Body of pancreas (tissue), 4 donors: Measurements from ENCODE around the gene HSPD1. TPM values are rescaled to one million over a fixed set of nuclear protein-coding genes. Genes with fewer than 3 reads are reported as not detected.

Experiments
- ATAC-seq: fragments of 150-250 bp; one replicate; pipeline ENCODE4 v1.9.1; 2016
- DNase-seq, 4 donors: peaks; one replicate each; pipeline ENCODE4 v3.0.0-alpha.2; 2019
- H3K27ac ChIP-seq, 4 donors: fragments of 200-600 bp; sonication (generic); 1 replicate in 3 of 4; 2 replicates in 1 of 4; pipeline versions ENCODE4 v1.5.1 to v1.6.1; 2016 to 2019; ENCODE audit warnings: mild to moderate bottlenecking in 1 of 4, mixed read lengths in 1 of 4, moderate library complexity in 1 of 4
- H3K27me3 ChIP-seq, 2 donors: fragments of 200-600 bp; sonication (generic); one replicate each; pipeline ENCODE4 v1.6.0; 2016; ENCODE audit warnings: mild to moderate bottlenecking in 1 of 2
- H3K36me3 ChIP-seq, 2 donors: fragments of 200-600 bp; sonication (generic); replicated peaks in 1 of 2; 2 replicates each; pipeline ENCODE4 v1.5.1; 2016; ENCODE audit warnings: low read depth in 2 of 2; ENCODE audit not compliant: insufficient read depth in 1 of 2
- H3K4me1 ChIP-seq: fragments of 200-600 bp; sonication (generic); one replicate; pipeline ENCODE4 v1.6.0; 2016
- H3K4me3 ChIP-seq, 2 donors: fragments of 200-600 bp; sonication (generic); 1 replicate in 1 of 2; 2 replicates in 1 of 2; pipeline ENCODE4 v1.5.1; 2016 to 2019
- H3K9me3 ChIP-seq, 3 donors: fragments of 200-600 bp; sonication (generic); 1 replicate in 2 of 3; 2 replicates in 1 of 3; pipeline ENCODE4 v1.5.1; 2016
- CTCF ChIP-seq, 7 experiments: fragments of 450-650 bp in 4 of 7; fragments of 200-600 bp in 3 of 7; sonication (generic) in 3 of 7; IDR thresholded peaks; one replicate each; pipeline ENCODE4 v1.5.1; 2016 to 2019; ENCODE audit warnings: antibody characterized with exemption in 7 of 7
- POLR2A ChIP-seq, 3 donors: fragments of 450-650 bp; IDR thresholded peaks; one replicate each; pipeline ENCODE4 v1.6.1; 2016; ENCODE audit warnings: antibody characterized with exemption in 3 of 3, mild to moderate bottlenecking in 2 of 3
- WGBS, 2 donors: methylation state at CpG; one replicate each; pipeline ENCODE4 v1.1.5; 2017; 5-methylcytosine and 5-hydroxymethylcytosine counted together
- intact Hi-C: fragments of 100-400 bp; cut with DNase I; formaldehyde crosslinking; loops from one replicate; pipeline ENCODE4 v1.15.1; 2023
- total RNA-seq, 2 donors: library from RNA; depleted of rRNA; stranded (reverse); fragments of >200 nt; gene quantifications; one replicate each; pipeline ENCODE4 v1.1.0, GENCODE V29; 2016

HSPD1 gene
- total RNA-seq, 2 donors from 2014 or later: 81.4 to 117 TPM

DNA sequence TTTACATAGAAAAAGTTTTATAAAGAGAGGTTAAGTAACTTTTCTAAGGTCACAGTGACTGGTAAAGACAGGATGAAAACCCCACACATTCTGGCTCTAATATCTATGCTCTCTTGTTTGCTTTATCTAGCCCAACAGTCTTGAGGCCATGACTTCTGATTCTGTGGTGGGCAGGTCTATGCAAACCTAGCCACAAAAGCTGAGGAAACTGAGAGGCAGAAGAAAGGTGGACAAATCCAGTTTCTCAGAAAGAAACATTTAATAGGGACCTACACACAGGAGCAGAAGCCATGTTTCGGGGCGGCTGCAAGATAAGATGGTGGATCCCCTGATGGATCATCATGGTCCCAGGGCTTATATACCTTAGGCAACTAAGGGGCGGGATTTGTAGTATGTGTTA lies 21.8 kb downstream of the HSPD1 start:
- ATAC-seq: no peak
- no peak for DNase-seq
- Histone ChIP-seq H3K9me3 (no peaks in the 10 kb centered on the region), H3K4me1 (no peaks in the 10 kb centered on the region), H3K27ac (no peak overlapping the region), H3K27me3 (no peaks in the 10 kb centered on the region), H3K36me3 (peaks cover 13 to 29% of the 10 kb centered on the region in 2 donors), H3K4me3 (no peak overlapping the region)
- no peak for TF ChIP-seq POLR2A (IDR thresholded peaks at IDR 0.05)
- TF ChIP-seq CTCF (IDR thresholded peaks at IDR 0.05): no peak
- intact Hi-C loops: no loop called here
- WGBS, 2 donors: 88 to 100% methylated on average over 3 of the region's 3 CpGs

- H3K4me1 ChIP-seq: no peaks in the 10 kb centered on the region
- no peak for DNase-seq
- intact Hi-C loops: no loop called here
- TF ChIP-seq CTCF (IDR thresholded peaks at IDR 0.05) (no peak), POLR2A (IDR thresholded peaks at IDR 0.05) (no peak)
- H3K4me3 ChIP-seq: no peak overlapping the region
- H3K27me3 ChIP-seq: no peaks in the 10 kb centered on the region
- no peaks in the 10 kb centered on the region for H3K9me3 ChIP-seq
- no peak overlapping the region for H3K27ac ChIP-seq
- no peak for ATAC-seq
- H3K36me3 ChIP-seq: peaks cover 23 to 43% of the 10 kb centered on the region in 2 donors
- 91 to 96% methylated on average over 5 of the region's 5 CpGs for WGBS, 2 donors
These were observed 27.5 kb downstream of the HSPD1 start for GRCh38 chr2:197472166-197472565.

- ATAC-seq (no peak), DNase-seq (no peak)
- TF ChIP-seq POLR2A (IDR thresholded peaks at IDR 0.05) (no peak), CTCF (IDR thresholded peaks at IDR 0.05) (no peak)
- Histone ChIP-seq H3K9me3 (no peaks in the 10 kb centered on the region), H3K27me3 (no peaks in the 10 kb centered on the region), H3K27ac (no peak overlapping the region), H3K4me3 (no peak overlapping the region), H3K4me1 (peaks cover 3% of the 10 kb centered on the region), H3K36me3 (peaks cover 1 to 33% of the 10 kb centered on the region in 2 donors)
- 58 to 77% methylated on average over 1 of the region's 1 CpG for WGBS, 2 donors
- intact Hi-C loops: no loop called here
These were observed 35.5 kb downstream of the HSPD1 start for GRCh38 chr2:197464175-197464574.

DNA sequence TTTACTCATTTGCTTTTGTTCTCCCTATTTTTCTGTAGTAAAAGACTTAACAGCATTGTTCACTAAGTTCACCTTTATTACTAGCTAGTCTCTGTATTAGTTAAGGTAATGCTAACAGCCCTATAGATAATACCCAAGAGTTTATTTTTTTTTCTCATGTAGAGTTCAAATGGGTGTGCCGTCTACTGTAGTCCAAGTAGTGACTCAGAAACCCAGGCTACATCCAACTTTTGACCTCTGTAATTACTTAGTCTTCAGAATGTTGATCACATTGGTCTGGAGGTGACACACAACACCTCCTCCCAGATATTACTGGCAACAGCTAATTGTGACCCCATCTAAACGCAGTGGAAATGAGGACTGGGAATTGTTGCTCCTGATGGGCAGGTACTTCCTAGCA lies 38.6 kb downstream of the HSPD1 start:
- Histone ChIP-seq H3K27ac (no peak overlapping the region), H3K36me3 (peaks cover 0 to 21% of the 10 kb centered on the region in 2 donors), H3K4me3 (no peak overlapping the region), H3K27me3 (no peaks in the 10 kb centered on the region), H3K4me1 (peaks cover 13% of the 10 kb centered on the region), H3K9me3 (no peaks in the 10 kb centered on the region)
- TF ChIP-seq CTCF (IDR thresholded peaks at IDR 0.05): no peak
- no peak for TF ChIP-seq POLR2A (IDR thresholded peaks at IDR 0.05)
- intact Hi-C loops: no loop called here
- 84 to 96% methylated on average over 2 of the region's 2 CpGs for WGBS, 2 donors
- DNase-seq: no peak
- no peak for ATAC-seq

GRCh38 chr2:197460649-197461048 lies 39.0 kb downstream of the HSPD1 start:
- Histone ChIP-seq H3K27ac (no peak overlapping the region), H3K27me3 (no peaks in the 10 kb centered on the region), H3K36me3 (peaks cover 0 to 17% of the 10 kb centered on the region in 2 donors), H3K9me3 (no peaks in the 10 kb centered on the region), H3K4me3 (no peak overlapping the region), H3K4me1 (peaks cover 13% of the 10 kb centered on the region)
- WGBS, 2 donors: 69 to 77% methylated on average over 4 of the region's 4 CpGs
- TF ChIP-seq POLR2A (IDR thresholded peaks at IDR 0.05) (no peak), CTCF (IDR thresholded peaks at IDR 0.05) (no peak)
- ATAC-seq (no peak), DNase-seq (no peak)
- intact Hi-C loops: no loop called here
